Right atrium auricular region (tissue), 2 donors: ENCODE results near the gene SF3A2. TPM values are rescaled to one million over a fixed set of nuclear protein-coding genes. Genes with fewer than 3 reads are reported as not detected.

Experiments
- DNase-seq: peaks from one replicate; pipeline ENCODE4 v3.0.0-alpha.2; 2019; ENCODE audit warnings: low spot score
- H3K27ac ChIP-seq, 2 donors: fragments of 200-600 bp; sonication (generic); 1 replicate in 1 of 2; 2 replicates in 1 of 2; pipeline ENCODE4 v1.5.1; 2016 to 2019
- H3K27me3 ChIP-seq, 2 donors: fragments of 200-600 bp; sonication (generic); one replicate each; pipeline versions ENCODE4 v1.5.1 to v1.6.0; 2017 to 2019
- H3K36me3 ChIP-seq: fragments of 200-600 bp; sonication (generic); one replicate; pipeline ENCODE4 v1.5.1; 2016
- H3K4me1 ChIP-seq, 2 donors: fragments of 200-600 bp; sonication (generic); one replicate each; pipeline versions ENCODE4 v1.5.1 to v1.6.0; 2017 to 2019
- H3K4me3 ChIP-seq, 2 donors: fragments of 200-600 bp; sonication (generic); 1 replicate in 1 of 2; 2 replicates in 1 of 2; pipeline ENCODE4 v1.5.1; 2017 to 2019; ENCODE audit warnings: mild to moderate bottlenecking in 1 of 2, moderate library complexity in 1 of 2
- H3K9me3 ChIP-seq, 2 donors: fragments of 200-600 bp; sonication (generic); one replicate each; pipeline ENCODE4 v1.5.1; 2019
- total RNA-seq, 2 donors: library from RNA; depleted of rRNA; stranded (reverse); fragments of >200 nt; gene quantifications; one replicate each; pipeline ENCODE4 v1.1.0, GENCODE V29; 2016
- TF ChIP-seq, protein P1 (sequence below), 2 donors: fragments of 200-600 bp; sonication (generic); IDR thresholded peaks; one replicate each; pipeline ENCODE4 v1.5.1; 2019; ENCODE audit warnings: antibody characterized with exemption in 2 of 2

Gene SF3A2
- total RNA-seq, 2 donors from 2014 or later = 17.3 to 30.4 TPM

DNA sequence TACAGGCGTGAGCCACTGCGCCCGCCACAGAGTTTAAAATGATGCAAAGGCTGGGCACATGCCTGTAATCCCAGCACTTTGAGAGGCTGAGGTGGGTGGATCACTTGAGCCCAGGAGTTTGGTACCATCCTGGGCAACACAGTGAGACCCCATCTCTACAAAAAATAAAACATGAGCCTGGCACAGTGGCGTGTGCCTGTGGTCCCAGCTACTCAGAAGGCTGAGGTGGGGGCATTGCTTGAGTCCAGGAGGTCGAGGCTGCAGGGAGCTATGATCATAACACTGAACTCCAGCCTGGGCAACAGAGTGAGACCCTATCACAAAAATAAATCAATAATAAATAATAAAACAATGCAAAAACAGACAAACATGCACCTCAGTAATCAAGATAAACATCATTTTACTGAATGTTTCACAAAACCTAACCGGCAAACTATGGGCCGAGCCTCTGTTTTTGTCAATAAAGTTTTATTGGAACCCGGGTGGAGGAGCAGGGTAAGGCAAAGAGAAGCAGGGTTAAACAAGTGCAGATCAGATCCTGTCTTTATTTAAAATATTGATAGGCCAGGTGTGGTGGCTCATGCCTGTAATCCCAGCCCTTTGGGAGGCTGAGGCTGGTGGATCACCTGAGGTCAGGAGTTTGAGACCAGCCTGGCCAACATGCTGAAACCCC lies 47.3 kb downstream of the SF3A2 start:
- H3K27me3 ChIP-seq = no peaks in the 10 kb centered on the region
- no peaks in the 10 kb centered on the region for H3K36me3 ChIP-seq
- TF ChIP-seq, protein P1, sequence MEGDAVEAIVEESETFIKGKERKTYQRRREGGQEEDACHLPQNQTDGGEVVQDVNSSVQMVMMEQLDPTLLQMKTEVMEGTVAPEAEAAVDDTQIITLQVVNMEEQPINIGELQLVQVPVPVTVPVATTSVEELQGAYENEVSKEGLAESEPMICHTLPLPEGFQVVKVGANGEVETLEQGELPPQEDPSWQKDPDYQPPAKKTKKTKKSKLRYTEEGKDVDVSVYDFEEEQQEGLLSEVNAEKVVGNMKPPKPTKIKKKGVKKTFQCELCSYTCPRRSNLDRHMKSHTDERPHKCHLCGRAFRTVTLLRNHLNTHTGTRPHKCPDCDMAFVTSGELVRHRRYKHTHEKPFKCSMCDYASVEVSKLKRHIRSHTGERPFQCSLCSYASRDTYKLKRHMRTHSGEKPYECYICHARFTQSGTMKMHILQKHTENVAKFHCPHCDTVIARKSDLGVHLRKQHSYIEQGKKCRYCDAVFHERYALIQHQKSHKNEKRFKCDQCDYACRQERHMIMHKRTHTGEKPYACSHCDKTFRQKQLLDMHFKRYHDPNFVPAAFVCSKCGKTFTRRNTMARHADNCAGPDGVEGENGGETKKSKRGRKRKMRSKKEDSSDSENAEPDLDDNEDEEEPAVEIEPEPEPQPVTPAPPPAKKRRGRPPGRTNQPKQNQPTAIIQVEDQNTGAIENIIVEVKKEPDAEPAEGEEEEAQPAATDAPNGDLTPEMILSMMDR (IDR thresholded peaks at IDR 0.05) = no peak
- peaks cover 0 to 17% of the 10 kb centered on the region in 2 donors for H3K4me1 ChIP-seq
- H3K4me3 ChIP-seq = no peak overlapping the region
- no peaks in the 10 kb centered on the region for H3K9me3 ChIP-seq
- no peak for DNase-seq
- H3K27ac ChIP-seq = no peak overlapping the region

DNA sequence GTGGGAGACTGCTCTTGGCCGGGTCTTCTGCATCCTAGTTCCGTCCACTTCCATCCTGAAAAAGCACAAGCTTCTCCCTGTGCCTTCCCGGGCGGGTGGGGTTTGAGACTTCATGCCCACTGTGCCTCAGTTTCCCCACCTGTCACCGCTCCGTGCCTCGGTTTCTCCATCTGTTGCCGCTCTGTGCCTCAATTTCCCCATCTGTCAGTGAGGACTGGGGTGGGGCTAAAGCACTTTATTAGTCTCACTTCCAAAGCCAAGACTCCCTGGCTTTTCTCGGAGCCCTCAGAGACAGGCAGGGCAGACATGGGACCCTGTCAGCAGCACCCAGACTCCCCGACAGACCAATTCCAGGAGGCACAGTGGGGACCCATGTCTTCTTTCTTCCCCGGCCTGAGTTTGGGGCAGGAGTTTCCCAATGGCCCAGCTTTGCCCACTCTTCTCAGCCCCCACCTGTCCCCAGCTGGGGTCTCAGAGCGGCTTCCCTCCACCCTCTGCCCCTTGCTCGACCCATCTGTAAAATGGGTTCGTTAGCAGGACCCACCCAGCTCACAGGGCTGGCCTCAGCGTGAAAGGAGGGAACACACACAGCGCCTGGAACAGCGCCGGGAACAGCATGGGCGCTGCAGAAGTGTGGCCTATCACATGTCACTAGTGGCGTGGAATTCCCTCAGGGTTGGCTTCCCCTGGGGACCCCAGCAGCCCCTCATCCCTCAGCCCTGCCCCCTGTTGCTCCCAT lies 49.9 kb downstream of the SF3A2 start:
- H3K27ac ChIP-seq = no peak overlapping the region
- TF ChIP-seq, protein P1 (IDR thresholded peaks at IDR 0.05) = no peak
- no peak for DNase-seq
- no peaks in the 10 kb centered on the region for H3K36me3 ChIP-seq
- peaks cover 10 to 22% of the 10 kb centered on the region in 2 donors for H3K27me3 ChIP-seq
- no peak overlapping the region for H3K4me3 ChIP-seq
- peaks cover 0 to 37% of the 10 kb centered on the region in 2 donors for H3K4me1 ChIP-seq
- H3K9me3 ChIP-seq = no peaks in the 10 kb centered on the region

DNA sequence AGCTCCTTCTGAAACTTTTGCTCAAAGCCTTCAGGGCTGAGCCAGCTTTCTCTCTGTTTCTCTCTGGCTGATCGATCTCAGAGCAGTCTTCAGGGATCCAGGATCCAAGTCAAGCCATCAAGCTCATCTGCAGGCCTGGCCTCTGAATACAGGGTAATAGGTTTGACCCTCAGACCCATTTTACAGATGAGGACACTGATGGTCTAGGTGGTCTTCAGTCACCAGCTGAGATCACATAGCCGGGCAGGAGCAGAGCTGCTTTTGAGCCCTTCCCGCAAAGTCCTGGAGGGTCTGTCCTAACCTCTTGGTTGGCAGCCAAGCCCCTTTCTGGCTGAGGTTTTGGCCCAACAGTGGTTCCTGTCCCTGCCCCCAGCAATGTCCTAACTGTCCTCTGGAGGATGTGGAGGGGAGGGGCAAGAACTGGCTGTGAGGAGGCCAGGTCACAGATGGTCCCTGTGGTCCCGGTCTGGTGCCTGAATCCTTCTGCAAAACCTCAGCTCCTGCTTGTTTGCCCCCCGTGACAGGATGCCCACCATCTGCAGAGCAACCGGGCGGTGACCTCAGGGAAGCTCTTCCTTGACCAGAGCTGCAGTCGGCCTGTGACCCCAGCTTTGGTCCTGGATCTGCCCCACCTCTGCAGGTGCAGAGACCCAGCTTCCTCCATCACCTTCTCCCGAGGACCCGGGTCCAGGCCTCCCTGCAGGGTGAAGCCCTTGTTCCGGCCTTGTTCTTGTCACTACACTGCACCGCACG lies 51.1 kb downstream of the SF3A2 start:
- DNase-seq = no peak
- TF ChIP-seq, protein P1 (IDR thresholded peaks at IDR 0.05) = no peak
- H3K4me3 ChIP-seq = no peak overlapping the region
- no peaks in the 10 kb centered on the region for H3K36me3 ChIP-seq
- H3K9me3 ChIP-seq = no peaks in the 10 kb centered on the region
- H3K27me3 ChIP-seq = peaks cover 10 to 28% of the 10 kb centered on the region in 2 donors
- no peak overlapping the region for H3K27ac ChIP-seq
- H3K4me1 ChIP-seq = peaks cover 0 to 26% of the 10 kb centered on the region in 2 donors

DNA sequence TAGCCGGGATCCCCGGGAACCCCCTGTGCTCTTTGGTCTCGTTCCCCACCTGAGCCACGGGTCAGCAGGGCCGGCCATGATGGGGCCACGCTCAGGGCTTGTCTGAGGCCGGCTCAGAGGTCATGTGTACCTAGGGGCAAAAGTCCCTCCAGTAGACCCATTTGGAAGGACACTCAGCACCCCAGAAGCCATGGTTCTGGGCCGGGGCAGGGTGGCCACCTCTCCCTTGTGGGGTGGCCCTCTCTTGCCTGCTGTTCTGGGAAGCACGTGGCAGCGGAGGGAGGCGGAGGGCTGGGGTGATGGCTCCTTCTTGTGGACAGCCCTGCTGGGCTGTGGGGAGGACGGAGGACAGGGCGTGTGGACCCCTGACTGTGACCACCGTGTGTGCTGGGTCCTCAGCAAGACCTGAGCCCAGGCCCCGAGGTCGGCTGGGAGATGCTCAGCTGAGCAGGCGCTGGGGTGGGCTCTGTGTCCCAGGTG lies 51.8 kb downstream of the SF3A2 start:
- Histone ChIP-seq H3K36me3 (no peaks in the 10 kb centered on the region), H3K9me3 (no peaks in the 10 kb centered on the region), H3K4me3 (no peak overlapping the region), H3K27me3 (peaks cover 10 to 28% of the 10 kb centered on the region in 2 donors), H3K4me1 (peaks cover 0 to 24% of the 10 kb centered on the region in 2 donors), H3K27ac (no peak overlapping the region)
- TF ChIP-seq, protein P1 (IDR thresholded peaks at IDR 0.05) = no peak
- DNase-seq = no peak

DNA sequence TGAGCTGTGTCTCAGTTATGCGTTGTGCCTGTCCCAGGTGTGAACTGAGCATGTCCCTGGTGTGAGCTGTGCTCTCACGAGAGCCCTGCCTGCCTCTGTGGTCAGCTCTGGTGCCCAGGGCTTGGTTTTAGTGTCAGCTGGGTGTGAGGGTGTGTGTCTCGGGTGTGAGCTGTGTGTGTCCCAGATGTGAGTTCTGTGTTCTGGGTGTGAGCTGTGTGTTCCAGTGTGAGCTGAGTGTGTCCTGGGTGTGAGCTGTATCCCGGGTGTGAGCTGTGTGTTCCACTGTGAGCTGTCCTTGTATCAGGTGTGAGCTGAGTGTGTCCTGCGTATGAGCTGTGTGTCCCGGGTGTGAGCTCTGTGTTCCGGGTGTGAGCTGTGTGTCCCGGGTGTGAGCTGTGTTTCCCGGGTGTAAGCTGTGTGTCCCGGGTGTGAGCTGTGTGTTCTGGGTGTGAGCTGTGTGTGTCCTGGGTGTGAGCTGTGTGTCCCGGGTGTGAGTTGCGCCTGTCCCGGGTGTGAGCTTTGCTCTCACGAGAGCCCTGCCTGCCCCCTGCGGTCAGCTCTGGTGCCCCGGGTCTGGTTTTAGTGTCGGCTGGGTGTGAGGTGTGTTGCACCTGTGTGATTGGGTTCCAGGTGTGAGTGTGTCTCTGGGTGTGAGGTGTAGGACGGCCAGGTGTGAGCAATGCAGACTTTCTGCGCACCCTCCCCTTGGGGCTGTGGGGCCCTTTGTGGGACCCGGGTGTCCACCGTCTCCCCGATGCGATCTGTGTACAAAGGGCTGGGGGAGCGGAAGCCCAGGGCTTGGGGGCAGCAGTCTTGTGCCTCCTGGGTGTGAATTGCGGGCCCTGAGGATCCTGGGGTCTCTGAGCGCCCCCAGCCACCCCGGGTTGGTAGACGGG lies 52.4 kb downstream of the SF3A2 start:
- Histone ChIP-seq H3K27me3 (peaks cover 10 to 28% of the 10 kb centered on the region in 2 donors), H3K4me1 (peaks cover 0 to 27% of the 10 kb centered on the region in 2 donors), H3K9me3 (no peaks in the 10 kb centered on the region), H3K27ac (peak overlapping the region in 1 of 2 donors; percentile 26), H3K4me3 (peak overlapping the region in 1 of 2 donors; percentile 44), H3K36me3 (no peaks in the 10 kb centered on the region)
- TF ChIP-seq, protein P1 (IDR thresholded peaks at IDR 0.05) = no peak
- DNase-seq = no peak
